Esophagus muscularis mucosa (tissue), 4 donors: ENCODE data around the gene PTPRN2.
"Not testable (repeated sequence)": the region's sequence is repeated elsewhere in the genome, so short reads cannot be mapped to it uniquely, and the experiment has no call there.

Experiments used
- EP300 ChIP-seq: sonication (generic); formaldehyde crosslinking; IDR thresholded peaks from one replicate; pipeline ENCODE4 v1.6.1; 2017; ENCODE audit warnings: antibody characterized with exemption
- POLR2A ChIP-seq: fragments of 450-650 bp; IDR thresholded peaks from one replicate; pipeline ENCODE4 v1.6.1; 2017; ENCODE audit warnings: antibody characterized with exemption, moderate library complexity, mild to moderate bottlenecking, low read depth
- POLR2AphosphoS5 ChIP-seq, 2 donors: sonication (generic); formaldehyde crosslinking; IDR thresholded peaks; one replicate each; pipeline ENCODE4 v1.6.1; 2017; ENCODE audit warnings: antibody characterized with exemption in 2 of 2
- TF ChIP-seq, protein P1 (sequence below), 3 experiments: fragments of 200-600 bp in 2 of 3; fragments of 450-650 bp in 1 of 3; sonication (generic) in 2 of 3; IDR thresholded peaks; one replicate each; pipeline ENCODE4 v1.5.1; 2017 to 2019; ENCODE audit warnings: antibody characterized with exemption in 3 of 3, mild to moderate bottlenecking in 2 of 3, moderate library complexity in 1 of 3

DNA sequence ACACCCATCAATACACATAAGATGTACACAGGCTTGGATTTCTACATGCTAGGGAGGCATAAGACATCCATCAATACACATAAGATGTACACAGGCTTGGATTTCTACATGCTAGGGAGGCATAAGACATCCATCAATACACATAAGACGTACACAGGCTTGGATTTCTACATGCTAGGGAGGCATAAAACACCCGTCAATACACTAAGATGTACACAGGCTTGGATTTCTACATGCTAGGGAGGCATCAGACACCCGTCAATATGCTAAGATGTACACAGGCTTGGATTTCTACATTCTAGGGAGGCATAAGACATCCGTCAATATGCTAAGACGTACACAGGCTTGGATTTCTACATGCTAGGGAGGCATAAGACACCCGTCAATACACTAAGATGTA is 283.6 kb downstream of the PTPRN2 start:
- TF ChIP-seq, protein P1, sequence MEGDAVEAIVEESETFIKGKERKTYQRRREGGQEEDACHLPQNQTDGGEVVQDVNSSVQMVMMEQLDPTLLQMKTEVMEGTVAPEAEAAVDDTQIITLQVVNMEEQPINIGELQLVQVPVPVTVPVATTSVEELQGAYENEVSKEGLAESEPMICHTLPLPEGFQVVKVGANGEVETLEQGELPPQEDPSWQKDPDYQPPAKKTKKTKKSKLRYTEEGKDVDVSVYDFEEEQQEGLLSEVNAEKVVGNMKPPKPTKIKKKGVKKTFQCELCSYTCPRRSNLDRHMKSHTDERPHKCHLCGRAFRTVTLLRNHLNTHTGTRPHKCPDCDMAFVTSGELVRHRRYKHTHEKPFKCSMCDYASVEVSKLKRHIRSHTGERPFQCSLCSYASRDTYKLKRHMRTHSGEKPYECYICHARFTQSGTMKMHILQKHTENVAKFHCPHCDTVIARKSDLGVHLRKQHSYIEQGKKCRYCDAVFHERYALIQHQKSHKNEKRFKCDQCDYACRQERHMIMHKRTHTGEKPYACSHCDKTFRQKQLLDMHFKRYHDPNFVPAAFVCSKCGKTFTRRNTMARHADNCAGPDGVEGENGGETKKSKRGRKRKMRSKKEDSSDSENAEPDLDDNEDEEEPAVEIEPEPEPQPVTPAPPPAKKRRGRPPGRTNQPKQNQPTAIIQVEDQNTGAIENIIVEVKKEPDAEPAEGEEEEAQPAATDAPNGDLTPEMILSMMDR (IDR thresholded peaks at IDR 0.05): not testable (repeated sequence)
- TF ChIP-seq EP300; POLR2A; POLR2AphosphoS5 (IDR thresholded peaks at IDR 0.05): not testable (repeated sequence)
